Prostate gland (tissue), 2 donors: Measurements from ENCODE around the gene JAM2.

ENCODE experiments used
- CTCF ChIP-seq, 4 experiments: fragments of 200-600 bp in 2 of 4; fragments of 450-650 bp in 2 of 4; sonication (generic) in 2 of 4; IDR thresholded peaks; 1 replicate in 3 of 4; 2 replicates in 1 of 4; pipeline ENCODE4 v1.5.1; 2016 to 2019; ENCODE audit warnings: antibody characterized with exemption in 4 of 4, mild to moderate bottlenecking in 2 of 4, moderate library complexity in 2 of 4
- POLR2A ChIP-seq: fragments of 450-650 bp; IDR thresholded peaks from one replicate; pipeline ENCODE4 v1.6.1; 2016; ENCODE audit warnings: antibody characterized with exemption, mild to moderate bottlenecking
- POLR2AphosphoS5 ChIP-seq: sonication (generic); formaldehyde crosslinking; IDR thresholded peaks from one replicate; pipeline ENCODE4 v1.6.1; 2017; ENCODE audit warnings: antibody characterized with exemption

- TF ChIP-seq CTCF (IDR thresholded peaks at IDR 0.05), result no peak
- TF ChIP-seq POLR2AphosphoS5, result no peak
- TF ChIP-seq POLR2A, result no peak
These were observed 98.4 kb downstream of the JAM2 start for GRCh38 chr21:25737421-25737820.
